Myocyte (in vitro differentiated cells): Measurements from ENCODE around the gene DCAF4. TPM values are rescaled to one million over a fixed set of nuclear protein-coding genes. Genes with fewer than 3 reads are reported as not detected.
"Not testable (repeated sequence)": the region's sequence is repeated elsewhere in the genome, so short reads cannot be mapped to it uniquely, and the experiment has no call there.

Source experiments
- DNase-seq: peaks from one replicate; pipeline ENCODE4 v3.0.0-alpha.2; 2012; ENCODE audit warnings: low read depth
- total RNA-seq: library from RNA; depleted of rRNA; stranded (reverse); fragments of >200 nt; gene quantifications from 2 replicates; pipeline ENCODE4 v1.2.3, GENCODE V29; 2014

The DCAF4 gene
- total RNA-seq, 1 donor from 2014 or later: 23.2 TPM

DNA sequence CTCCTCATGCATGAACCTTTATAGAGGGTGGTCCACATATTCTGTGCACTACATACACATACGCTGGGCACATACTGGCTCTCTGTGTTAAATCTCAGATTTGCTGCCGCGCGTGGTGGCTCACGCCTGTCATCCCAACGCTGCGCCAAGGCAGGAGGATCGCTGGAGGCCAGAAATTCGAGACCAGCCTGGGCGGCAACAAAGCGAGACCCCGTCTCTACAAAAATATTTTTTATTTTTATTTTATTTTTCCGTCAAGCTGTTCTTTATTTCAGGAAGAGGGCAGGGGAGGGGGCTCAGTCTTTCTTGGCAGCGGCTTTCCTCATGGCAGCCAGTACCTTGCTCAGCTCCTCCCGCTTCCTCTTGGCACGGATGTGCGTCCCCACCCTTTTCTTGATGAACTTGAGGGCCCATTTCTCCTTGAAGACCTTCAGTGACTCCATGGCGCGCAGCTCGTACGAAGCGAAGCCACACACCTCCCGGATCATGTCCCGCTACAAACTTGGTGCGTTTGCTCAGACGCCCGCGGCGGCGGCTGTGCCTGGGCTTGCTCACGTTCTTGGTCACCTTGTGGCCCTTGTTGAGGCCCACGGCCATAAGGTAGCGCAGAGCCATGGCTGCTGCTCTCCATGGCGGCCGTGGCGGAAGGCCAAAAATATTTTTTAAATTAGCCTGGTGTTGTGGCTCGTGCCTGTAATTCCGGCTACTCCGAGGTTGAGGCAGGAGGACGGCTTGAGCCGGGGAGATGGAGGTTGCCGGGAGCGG lies 3.2 kb downstream of the DCAF4 start:
- DNase-seq: no peak

DNA sequence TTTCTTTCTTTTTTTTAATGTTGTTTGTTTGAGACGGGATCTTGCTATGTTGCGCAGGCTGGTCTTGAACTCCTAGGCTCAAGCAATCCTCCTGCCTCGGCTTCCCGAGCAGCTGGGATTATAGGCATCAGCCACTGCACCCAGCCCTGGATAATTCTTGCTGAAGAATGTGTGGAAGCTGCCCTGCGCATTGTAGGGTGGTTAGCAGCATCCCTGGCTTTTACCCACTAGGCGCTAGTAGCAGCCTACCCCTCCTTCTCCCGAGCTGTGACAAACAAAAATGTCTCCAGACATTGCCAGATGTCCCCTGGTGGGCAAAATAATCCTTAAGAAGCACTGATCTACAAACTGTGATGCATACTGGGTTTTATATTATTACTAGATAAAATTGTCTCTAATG lies 6.6 kb downstream of the DCAF4 start:
- DNase-seq: no peak

- no peak for DNase-seq
Measured at GRCh38 chr14:72939630-72940029, 13.4 kb downstream of the DCAF4 start.

- no peak for DNase-seq
Measured at GRCh38 chr14:72941286-72941985, 15.2 kb downstream of the DCAF4 start.

- no peak for DNase-seq
Measured at GRCh38 chr14:72942934-72943333, 16.7 kb downstream of the DCAF4 start.

DNA sequence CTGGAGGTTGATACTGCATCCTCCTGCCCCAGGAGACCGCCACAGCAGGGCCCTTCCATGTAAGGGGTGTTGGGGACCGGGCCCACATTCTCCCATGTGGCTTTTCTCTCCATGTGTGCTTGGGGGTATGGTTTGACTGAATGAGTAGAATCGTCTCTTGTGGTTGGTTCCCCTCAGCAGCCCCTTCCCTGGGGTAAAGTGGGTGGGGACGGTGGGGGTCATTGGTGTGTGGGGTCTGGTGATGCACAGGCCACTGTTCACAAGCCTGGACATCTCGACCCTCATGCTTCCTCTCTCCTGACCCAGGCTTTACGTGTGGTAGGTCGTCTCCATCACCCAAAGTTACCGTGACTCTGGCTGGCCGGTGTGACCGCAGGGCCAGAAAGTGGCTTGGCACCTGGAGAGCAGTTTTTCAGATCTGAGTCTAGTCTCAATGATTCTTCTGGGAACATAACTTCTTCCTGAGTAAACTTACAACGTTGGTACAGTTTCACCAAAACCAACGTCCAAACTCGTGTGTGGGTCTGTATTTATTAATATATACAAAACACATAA lies 17.7 kb downstream of the DCAF4 start:
- DNase-seq: no peak

- no peak for DNase-seq
Measured at GRCh38 chr14:72945356-72946027, 19.2 kb downstream of the DCAF4 start.

DNA sequence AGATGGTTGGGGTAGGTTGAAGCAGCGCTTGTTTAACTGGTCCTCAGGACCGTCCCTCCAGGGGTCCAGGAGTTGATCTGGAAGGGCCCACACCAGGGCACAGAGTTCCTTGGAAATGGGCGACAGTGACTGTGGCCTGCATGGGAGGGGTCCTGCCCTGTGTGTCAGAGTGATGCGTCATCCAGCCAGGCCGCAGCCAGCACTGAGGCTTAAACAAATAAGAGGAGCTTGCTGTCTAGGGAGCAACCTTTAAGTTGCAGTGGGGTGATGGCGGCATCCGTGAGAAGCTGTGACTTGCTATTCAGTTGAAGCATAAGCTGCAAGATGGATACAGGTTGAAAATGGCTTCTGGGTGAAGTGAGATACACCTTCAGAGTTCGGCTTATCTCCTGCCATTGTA lies 20.2 kb downstream of the DCAF4 start:
- no peak for DNase-seq

DNA sequence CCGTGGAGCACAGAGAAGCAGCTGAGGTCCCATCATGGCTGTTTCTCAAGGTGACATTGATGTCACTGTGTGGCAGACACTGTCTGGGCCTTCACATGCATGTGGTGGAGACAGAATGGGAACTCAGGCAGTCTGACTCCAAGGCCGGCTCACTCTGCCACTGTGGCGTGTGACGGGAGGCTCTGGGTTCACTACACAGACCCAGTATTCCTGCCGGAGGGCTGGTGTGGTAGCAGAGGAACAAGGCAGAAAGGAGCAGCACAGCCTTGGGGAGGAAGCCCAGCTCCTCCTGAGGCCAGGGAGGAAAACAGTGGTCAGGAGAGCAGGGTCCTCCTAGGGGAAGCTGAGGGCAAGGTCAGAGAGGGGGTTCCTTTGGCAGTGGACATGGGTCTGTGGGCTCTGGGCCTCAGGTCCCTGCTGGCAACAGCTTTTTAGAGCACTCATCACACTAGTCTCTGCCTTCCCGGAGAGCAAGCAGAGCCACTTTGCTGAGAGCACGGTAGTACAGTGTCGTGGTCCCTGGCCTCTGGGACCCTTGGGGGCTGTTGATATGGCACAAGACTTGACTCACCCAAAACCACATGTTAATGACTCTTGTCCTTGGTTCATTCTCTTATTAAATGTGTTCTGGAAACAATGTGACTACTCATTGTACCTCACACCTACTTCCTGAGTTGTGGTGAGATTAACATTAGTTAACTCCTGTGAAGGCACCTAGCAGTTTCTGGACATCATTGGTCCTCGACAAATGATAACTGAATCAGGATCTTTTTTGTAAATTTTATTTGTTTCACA lies 21.3 kb downstream of the DCAF4 start:
- DNase-seq: no peak

DNA sequence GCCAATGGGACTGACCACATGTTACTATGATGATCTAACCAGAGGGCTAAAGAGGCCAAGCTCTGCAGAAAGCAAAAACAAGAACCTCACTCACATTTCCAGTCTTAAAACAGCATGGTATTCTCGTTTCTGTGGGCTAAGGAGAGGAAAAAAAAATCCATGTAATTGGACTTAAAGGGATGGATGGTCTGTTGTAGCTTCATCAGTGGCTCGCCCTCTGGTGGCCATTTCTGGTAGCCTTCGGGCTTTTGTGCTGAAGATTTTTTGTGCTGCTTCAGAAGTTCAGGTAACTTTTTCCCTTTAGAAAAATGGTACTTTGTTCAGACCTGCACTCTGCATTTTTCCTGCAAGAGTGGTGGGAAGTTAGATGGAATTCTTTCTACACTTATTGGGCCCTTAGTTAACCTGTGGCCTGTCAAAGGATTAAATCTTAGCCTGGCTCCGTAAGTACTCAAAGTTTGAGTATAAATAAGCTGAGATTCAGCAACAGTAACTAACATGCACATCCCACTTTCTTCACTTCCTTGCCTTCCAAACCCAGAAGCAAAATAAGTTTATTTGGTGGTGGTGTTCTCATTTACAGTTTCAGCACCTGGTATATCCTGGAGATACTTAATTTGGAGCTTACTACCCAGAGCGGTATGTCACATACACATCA lies 22.3 kb downstream of the DCAF4 start:
- DNase-seq: peak; percentile 62

DNA sequence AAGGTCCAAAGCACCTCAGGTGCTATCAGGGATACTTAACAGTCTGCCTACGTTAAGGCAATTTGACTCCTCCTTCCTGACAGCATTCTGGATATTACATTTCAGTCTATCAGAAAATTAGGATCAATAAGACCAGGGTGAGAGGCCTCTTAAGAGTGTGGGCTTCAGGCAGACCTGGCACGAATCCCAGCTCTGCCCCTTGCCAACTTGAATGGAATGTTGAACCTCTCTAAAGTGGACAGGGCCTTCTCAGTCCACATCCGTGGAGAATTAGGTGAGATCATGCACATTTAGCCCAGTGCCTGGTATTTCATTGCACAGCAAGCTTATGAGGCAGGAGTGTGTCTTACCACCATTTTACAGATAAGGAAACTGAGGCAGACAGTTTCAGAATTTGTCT lies 25.9 kb downstream of the DCAF4 start:
- no peak for DNase-seq

- DNase-seq: not testable (repeated sequence)
Measured at GRCh38 chr14:72956741-72957140, 30.5 kb downstream of the DCAF4 start.

DNA sequence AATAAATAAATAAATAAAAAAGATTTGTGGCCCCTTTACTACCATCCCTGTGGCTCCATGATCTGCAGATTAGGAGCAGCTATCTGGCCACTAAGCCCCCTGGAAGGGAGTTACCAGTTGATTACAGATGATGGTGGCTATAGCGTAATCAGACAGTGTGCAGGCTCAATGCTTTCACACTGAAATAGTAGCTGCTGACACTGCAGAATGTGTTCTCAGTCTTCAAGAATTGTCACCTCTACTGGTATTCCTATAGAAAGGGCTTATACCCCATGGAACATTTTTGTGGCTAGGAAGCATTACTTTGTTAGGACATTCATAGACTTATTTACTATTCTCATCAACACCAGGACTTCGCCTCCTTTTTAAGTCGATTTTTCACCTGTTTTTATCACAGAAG lies 30.9 kb downstream of the DCAF4 start:
- DNase-seq: no peak

DNA sequence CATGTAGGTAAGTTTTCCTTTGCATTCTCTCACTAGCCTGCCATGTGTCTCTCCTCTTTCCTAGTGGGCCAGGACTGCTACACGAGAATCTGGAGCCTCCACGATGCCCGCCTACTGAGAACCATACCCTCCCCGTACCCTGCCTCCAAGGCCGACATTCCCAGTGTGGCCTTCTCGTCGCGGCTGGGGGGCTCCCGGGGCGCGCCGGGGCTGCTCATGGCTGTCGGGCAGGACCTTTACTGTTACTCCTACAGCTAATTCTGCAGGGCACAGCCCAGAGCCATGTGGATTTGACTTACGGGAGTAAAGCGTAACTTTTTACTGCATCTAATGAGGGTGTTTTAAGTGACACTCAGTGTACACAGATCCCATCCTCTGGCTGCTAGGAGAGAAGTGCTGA lies 32.3 kb downstream of the DCAF4 start:
- no peak for DNase-seq

GRCh38 chr14:72961016-72961415 lies 34.8 kb downstream of the DCAF4 start:
- not testable (repeated sequence) for DNase-seq

- peak; percentile 75 for DNase-seq
Measured at GRCh38 chr14:72961579-72962335, 35.5 kb downstream of the DCAF4 start.

DNA sequence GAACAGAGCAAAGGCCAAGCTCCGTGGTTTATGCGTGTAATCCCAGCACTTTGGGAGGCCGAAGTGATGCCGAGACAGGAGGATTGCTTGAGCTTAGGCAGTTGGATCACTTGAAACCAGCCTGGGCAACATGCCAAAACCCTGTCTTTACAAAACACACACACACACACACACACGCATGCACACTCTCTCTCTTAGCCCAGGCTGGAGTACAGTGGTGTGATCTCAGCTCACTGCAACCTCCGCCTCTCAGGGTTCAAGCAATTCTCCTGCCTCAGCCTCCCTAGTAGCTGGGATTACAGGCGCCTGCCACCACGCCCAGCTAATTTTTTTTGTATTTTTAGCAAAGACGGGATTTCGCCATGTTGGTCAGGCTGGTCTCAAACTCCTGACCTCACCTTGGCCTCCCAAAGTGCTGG lies 36.1 kb downstream of the DCAF4 start:
- peak; percentile 41 for DNase-seq

DNA sequence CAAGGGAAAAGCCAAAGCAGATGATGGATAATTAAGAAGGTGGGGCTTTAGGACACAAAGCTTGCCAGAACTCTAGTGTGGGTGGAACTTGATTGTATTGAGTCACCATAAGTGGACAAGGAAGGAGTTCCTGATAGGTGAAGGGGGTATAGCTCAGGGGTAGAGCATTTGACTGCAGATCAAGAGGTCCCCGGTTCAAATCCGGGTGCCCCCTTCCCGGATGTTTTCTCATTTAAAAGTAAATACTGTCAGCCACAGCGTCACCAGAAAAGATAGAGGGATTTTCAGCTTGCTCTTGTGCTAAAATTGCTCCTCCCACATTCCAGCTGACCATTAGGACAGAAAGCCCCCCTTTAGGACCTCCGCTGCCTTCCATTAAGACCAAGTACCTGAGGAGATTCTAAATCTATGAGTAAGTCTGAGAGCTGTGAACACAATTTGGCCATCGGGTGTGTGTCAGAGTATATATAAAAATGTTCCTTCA lies 36.6 kb downstream of the DCAF4 start:
- DNase-seq: no peak

- DNase-seq: peak; percentile 26
Measured at GRCh38 chr14:72965249-72965648, 39.0 kb downstream of the DCAF4 start.

DNA sequence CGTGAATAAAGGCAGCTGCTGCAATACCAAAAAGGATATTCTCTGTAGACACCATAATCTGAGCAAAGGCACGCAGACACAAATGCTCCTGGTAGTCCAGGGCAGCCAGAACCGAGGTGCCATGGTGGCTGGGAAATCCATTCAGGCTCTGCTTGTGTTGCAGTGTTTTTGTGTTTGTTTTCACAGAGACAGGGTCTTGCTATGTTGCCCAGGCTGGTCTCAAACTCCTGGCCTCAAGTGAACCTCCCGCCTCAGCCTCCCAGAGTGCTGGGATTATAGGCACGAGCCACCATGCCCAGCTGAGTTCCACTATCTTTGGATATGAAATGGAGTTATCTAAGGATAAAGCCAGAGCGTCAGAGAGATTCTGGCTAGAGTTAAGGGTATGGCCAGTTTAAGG lies 39.8 kb downstream of the DCAF4 start:
- DNase-seq: no peak
